ENCODE results near the gene ST6GALNAC6. TPM values are rescaled to one million over a fixed set of nuclear protein-coding genes. Genes with fewer than 3 reads are reported as not detected.

The ST6GALNAC6 gene
- total and polyA plus RNA-seq, 2 experiments from 2014 or later = 31.8 to 47.7 TPM

DNA sequence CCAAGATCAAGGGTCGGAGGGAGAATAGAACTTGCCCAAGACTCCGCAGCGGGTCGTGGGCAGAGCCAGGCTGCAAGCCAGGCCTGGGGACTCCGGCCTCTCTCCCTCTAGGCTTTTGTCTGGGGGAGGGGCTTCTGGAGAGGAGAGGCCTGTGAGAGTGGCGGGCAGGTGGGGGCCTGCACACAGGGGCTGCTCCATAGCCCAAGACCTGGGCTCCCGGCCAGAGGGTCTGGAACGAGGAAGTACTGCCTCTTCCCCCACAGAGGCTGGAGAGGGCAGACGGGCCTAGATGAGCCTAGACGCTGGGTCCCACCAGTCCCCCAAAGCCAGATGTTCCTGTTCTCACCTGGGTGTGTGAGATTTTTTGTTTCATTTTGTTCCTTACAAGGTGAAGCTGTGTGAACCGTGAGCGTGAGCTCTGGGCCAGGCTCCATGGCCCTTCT is 5.2 kb upstream of the ST6GALNAC6 start:
- no peak for TF ChIP-seq EZH2 (IDR thresholded peaks at IDR 0.05; ENCODE audit: borderline replicate concordance)
- TF ChIP-seq, protein P1, sequence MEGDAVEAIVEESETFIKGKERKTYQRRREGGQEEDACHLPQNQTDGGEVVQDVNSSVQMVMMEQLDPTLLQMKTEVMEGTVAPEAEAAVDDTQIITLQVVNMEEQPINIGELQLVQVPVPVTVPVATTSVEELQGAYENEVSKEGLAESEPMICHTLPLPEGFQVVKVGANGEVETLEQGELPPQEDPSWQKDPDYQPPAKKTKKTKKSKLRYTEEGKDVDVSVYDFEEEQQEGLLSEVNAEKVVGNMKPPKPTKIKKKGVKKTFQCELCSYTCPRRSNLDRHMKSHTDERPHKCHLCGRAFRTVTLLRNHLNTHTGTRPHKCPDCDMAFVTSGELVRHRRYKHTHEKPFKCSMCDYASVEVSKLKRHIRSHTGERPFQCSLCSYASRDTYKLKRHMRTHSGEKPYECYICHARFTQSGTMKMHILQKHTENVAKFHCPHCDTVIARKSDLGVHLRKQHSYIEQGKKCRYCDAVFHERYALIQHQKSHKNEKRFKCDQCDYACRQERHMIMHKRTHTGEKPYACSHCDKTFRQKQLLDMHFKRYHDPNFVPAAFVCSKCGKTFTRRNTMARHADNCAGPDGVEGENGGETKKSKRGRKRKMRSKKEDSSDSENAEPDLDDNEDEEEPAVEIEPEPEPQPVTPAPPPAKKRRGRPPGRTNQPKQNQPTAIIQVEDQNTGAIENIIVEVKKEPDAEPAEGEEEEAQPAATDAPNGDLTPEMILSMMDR (IDR thresholded peaks at IDR 0.05; ENCODE audit: poor library complexity) = no peak
- TF ChIP-seq EZH2phosphoT487 (IDR thresholded peaks at IDR 0.05; ENCODE audit: low read depth, severe bottlenecking, unreplicated experiment) = no peak
- no peaks in the 10 kb centered on the region for H3K36me3 ChIP-seq (replicated peaks; ENCODE audit: insufficient read depth, low read depth)
- H4K20me1 ChIP-seq (ENCODE audit: insufficient read depth, poor library complexity, severe bottlenecking) = no peaks in the 10 kb centered on the region
- H3K4me1 ChIP-seq (ENCODE audit: insufficient read depth) = peaks cover 28% of the 10 kb centered on the region
- peak overlapping the region; percentile 71 for H3K27ac ChIP-seq
- 76% methylated on average over 12 of the region's 12 CpGs for WGBS (ENCODE audit: low lambda C conversion rate, missing lambda C conversion rate)
- H3K9me3 ChIP-seq (ENCODE audit: low read depth) = no peaks in the 10 kb centered on the region
- peak overlapping the region; percentile 31 for H2AFZ ChIP-seq
- H3K9me2 ChIP-seq (replicated peaks; ENCODE audit: insufficient read depth) = no peaks in the 10 kb centered on the region
- H3K4me2 ChIP-seq = no peak overlapping the region
- no peak overlapping the region for H3K4me3 ChIP-seq
- peak; percentile 50 for DNase-seq (ENCODE audit: low spot score)
- H3K79me2 ChIP-seq = no peaks in the 10 kb centered on the region
- no peaks in the 10 kb centered on the region for H3K27me3 ChIP-seq

DNA sequence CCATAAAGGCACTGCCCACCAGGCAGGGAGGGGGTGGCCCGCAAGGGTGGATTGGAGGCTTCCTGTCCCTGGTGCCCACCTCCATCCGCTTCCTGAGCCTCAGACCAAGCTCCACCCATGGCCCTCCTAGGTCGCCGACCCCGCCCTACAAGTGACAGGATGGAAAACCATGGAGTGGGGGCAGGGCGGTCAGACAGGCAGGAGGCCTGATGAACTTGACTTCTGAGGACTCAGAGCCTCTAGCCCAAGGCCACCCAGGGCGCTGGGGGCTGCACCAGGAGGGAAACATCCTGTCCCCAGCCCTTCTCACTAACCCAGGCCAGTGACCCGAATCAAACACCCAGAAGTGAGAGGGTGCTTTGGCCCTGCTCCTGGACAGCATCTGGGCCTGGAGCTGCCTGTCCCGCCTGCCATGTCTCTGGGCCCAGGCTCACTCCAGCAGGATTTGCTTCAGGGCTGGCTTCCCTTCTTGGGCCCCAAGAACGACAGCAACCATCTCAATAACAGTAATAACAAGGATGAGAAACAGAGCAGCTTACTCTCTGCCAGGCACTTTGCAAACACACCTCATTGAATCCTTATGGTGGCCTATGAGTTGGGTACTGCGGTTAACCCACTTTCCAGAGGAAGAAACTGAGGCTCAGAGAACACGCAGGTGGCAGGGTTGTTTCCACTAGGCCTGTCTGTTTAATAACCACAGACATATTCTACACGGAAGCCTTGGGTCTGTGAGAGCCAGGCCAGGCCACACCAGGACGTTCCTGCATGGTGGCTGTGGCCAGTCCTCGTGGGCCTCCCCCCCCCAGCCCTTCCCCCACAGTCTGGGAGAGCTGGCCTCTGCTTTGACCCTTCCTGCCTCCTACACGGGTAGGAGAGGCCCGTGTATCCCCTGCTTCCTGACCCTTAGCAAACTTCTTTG is 4.4 kb upstream of the ST6GALNAC6 start:
- H3K4me1 ChIP-seq (ENCODE audit: insufficient read depth) = peaks cover 28% of the 10 kb centered on the region
- H3K27me3 ChIP-seq = no peaks in the 10 kb centered on the region
- H2AFZ ChIP-seq = no peak overlapping the region
- WGBS (ENCODE audit: low lambda C conversion rate, missing lambda C conversion rate) = 61% methylated on average over 17 of the region's 17 CpGs
- H3K36me3 ChIP-seq (replicated peaks; ENCODE audit: insufficient read depth, low read depth) = no peaks in the 10 kb centered on the region
- peak; percentile 48 for DNase-seq (ENCODE audit: low spot score)
- TF ChIP-seq, protein P1 (IDR thresholded peaks at IDR 0.05; ENCODE audit: poor library complexity) = no peak
- no peak for TF ChIP-seq EZH2phosphoT487 (IDR thresholded peaks at IDR 0.05; ENCODE audit: low read depth, severe bottlenecking, unreplicated experiment)
- no peak for TF ChIP-seq EZH2 (IDR thresholded peaks at IDR 0.05; ENCODE audit: borderline replicate concordance)
- H3K9me3 ChIP-seq (ENCODE audit: low read depth) = no peaks in the 10 kb centered on the region
- H3K79me2 ChIP-seq = peaks cover under 1% of the 10 kb centered on the region
- H3K9me2 ChIP-seq (replicated peaks; ENCODE audit: insufficient read depth) = no peaks in the 10 kb centered on the region
- H4K20me1 ChIP-seq (ENCODE audit: insufficient read depth, poor library complexity, severe bottlenecking) = no peaks in the 10 kb centered on the region
- no peak overlapping the region for H3K4me2 ChIP-seq
- no peak overlapping the region for H3K4me3 ChIP-seq
- peak overlapping the region; percentile 71 for H3K27ac ChIP-seq

DNA sequence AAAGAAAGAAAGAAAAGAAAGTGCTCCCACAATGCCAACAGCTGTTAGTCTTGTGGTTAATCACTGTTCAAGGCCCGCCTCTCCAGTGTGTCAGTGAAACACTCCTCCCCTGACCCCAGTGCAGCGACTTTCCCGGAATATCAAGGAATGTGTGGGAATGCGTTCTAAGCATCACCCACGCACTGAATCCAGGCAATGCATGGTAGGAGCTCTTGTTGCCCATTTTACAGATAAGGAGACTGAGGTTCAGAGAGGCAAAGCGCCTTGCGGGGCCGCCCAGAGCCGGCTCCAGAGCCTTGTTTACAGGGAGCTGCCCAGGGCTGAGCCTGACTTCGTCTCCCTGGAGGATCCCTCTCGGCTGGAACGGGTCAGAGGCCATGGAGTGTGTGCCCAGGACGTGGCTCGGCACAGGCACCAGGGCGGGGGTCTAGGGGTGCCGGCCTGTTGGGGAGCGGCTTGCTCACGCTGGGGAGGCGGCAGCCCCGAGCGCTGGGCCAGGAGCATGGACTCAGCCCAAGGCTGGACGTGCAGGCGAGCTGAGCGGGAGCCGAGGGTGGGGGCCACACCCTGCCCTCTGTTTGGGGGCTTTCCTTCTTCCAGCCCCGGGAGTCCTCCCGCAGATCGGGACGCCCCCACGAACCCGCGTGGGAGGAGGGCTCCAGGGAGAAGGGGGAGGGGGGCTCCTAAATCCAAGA is 823 bp downstream of the ST6GALNAC6 start:
- Histone ChIP-seq H3K9me2 (replicated peaks; ENCODE audit: insufficient read depth) (no peaks in the 10 kb centered on the region), H3K4me1 (ENCODE audit: insufficient read depth) (peaks cover 34% of the 10 kb centered on the region), H3K27me3 (no peaks in the 10 kb centered on the region), H2AFZ (peak overlapping the region; percentile 89), H3K27ac (peak overlapping the region; percentile 87), H3K79me2 (peaks cover 4% of the 10 kb centered on the region), H3K9me3 (ENCODE audit: low read depth) (no peaks in the 10 kb centered on the region), H3K4me2 (peak overlapping the region; percentile 96), H3K4me3 (peak overlapping the region; percentile 90), H3K36me3 (replicated peaks; ENCODE audit: insufficient read depth, low read depth) (no peaks in the 10 kb centered on the region), H4K20me1 (ENCODE audit: insufficient read depth, poor library complexity, severe bottlenecking) (no peaks in the 10 kb centered on the region)
- DNase-seq (ENCODE audit: low spot score) = peak; percentile 63
- TF ChIP-seq EZH2 (IDR thresholded peaks at IDR 0.05; ENCODE audit: borderline replicate concordance) (no peak), EZH2phosphoT487 (IDR thresholded peaks at IDR 0.05; ENCODE audit: low read depth, severe bottlenecking, unreplicated experiment) (no peak)
- TF ChIP-seq, protein P1 (IDR thresholded peaks at IDR 0.05; ENCODE audit: poor library complexity) = no peak
- 31% methylated on average over 19 of the region's 32 CpGs for WGBS (ENCODE audit: low lambda C conversion rate, missing lambda C conversion rate)
